Measurements from ENCODE around the gene RNH1.

Gene RNH1

GRCh38 chr11:489610-490185 is 17.3 kb downstream of the RNH1 start:
- Histone ChIP-seq H3K9me2 (replicated peaks; ENCODE audit: control insufficient read depth, low read length) (no peaks in the 10 kb centered on the region), H3K4me2 (ENCODE audit: low read length) (no peak overlapping the region), H3K9me3 (ENCODE audit: control insufficient read depth, insufficient read depth, low read length) (no peaks in the 10 kb centered on the region), H3K27me3 (ENCODE audit: control insufficient read depth, low read length) (no peaks in the 10 kb centered on the region), H3K27ac (ENCODE audit: low read depth, low read length) (no peak overlapping the region), H3K4me3 (ENCODE audit: low read length) (no peak overlapping the region), H4K20me1 (ENCODE audit: control insufficient read depth, insufficient read depth, low read depth, low read length) (no peaks in the 10 kb centered on the region), H3K4me1 (ENCODE audit: control insufficient read depth, low read length) (peaks cover 7% of the 10 kb centered on the region), H3K79me2 (ENCODE audit: control insufficient read depth, low read length) (no peaks in the 10 kb centered on the region), H3F3A (ENCODE audit: control insufficient read depth, insufficient read depth) (no peaks in the 10 kb centered on the region), H3K36me3 (ENCODE audit: control insufficient read depth, low read length) (peaks cover 8% of the 10 kb centered on the region)
- no peak for TF ChIP-seq CTCF (IDR thresholded peaks at IDR 0.05; ENCODE audit: low read depth, low read length, poor library complexity, severe bottlenecking)
- no peak for TF ChIP-seq EZH2phosphoT487 (IDR thresholded peaks at IDR 0.05; ENCODE audit: borderline replicate concordance, low read length)

- Histone ChIP-seq H3K79me2 (ENCODE audit: control insufficient read depth, low read length) (no peaks in the 10 kb centered on the region), H3K36me3 (ENCODE audit: control insufficient read depth, low read length) (peaks cover 3% of the 10 kb centered on the region), H3K9me3 (ENCODE audit: control insufficient read depth, insufficient read depth, low read length) (no peaks in the 10 kb centered on the region), H3K27me3 (ENCODE audit: control insufficient read depth, low read length) (no peaks in the 10 kb centered on the region), H3K27ac (ENCODE audit: low read depth, low read length) (no peak overlapping the region), H3F3A (ENCODE audit: control insufficient read depth, insufficient read depth) (no peaks in the 10 kb centered on the region), H3K4me2 (ENCODE audit: low read length) (no peak overlapping the region), H3K4me1 (ENCODE audit: control insufficient read depth, low read length) (peaks cover 7% of the 10 kb centered on the region), H4K20me1 (ENCODE audit: control insufficient read depth, insufficient read depth, low read depth, low read length) (no peaks in the 10 kb centered on the region), H3K4me3 (ENCODE audit: low read length) (no peak overlapping the region), H3K9me2 (replicated peaks; ENCODE audit: control insufficient read depth, low read length) (no peaks in the 10 kb centered on the region)
- TF ChIP-seq EZH2phosphoT487 (IDR thresholded peaks at IDR 0.05; ENCODE audit: borderline replicate concordance, low read length) (no peak), CTCF (IDR thresholded peaks at IDR 0.05; ENCODE audit: low read depth, low read length, poor library complexity, severe bottlenecking) (no peak)
These were observed 18.1 kb downstream of the RNH1 start for GRCh38 chr11:488992-489391.

GRCh38 chr11:488579-488978 is 18.5 kb downstream of the RNH1 start:
- no peaks in the 10 kb centered on the region for H3F3A ChIP-seq (ENCODE audit: control insufficient read depth, insufficient read depth)
- no peaks in the 10 kb centered on the region for H3K27me3 ChIP-seq (ENCODE audit: control insufficient read depth, low read length)
- H3K27ac ChIP-seq (ENCODE audit: low read depth, low read length) = no peak overlapping the region
- H3K9me2 ChIP-seq (replicated peaks; ENCODE audit: control insufficient read depth, low read length) = no peaks in the 10 kb centered on the region
- H3K4me1 ChIP-seq (ENCODE audit: control insufficient read depth, low read length) = peaks cover 7% of the 10 kb centered on the region
- no peaks in the 10 kb centered on the region; the same call in 1 of the 2 replicates for H3K79me2 ChIP-seq (ENCODE audit: control insufficient read depth, low read length)
- TF ChIP-seq CTCF (IDR thresholded peaks at IDR 0.05; ENCODE audit: low read depth, low read length, poor library complexity, severe bottlenecking) = no peak
- TF ChIP-seq EZH2phosphoT487 (IDR thresholded peaks at IDR 0.05; ENCODE audit: borderline replicate concordance, low read length) = no peak
- no peak overlapping the region for H3K4me2 ChIP-seq (ENCODE audit: low read length)
- H4K20me1 ChIP-seq (ENCODE audit: control insufficient read depth, insufficient read depth, low read depth, low read length) = no peaks in the 10 kb centered on the region
- H3K4me3 ChIP-seq (ENCODE audit: low read length) = no peak overlapping the region
- peaks cover 1% of the 10 kb centered on the region for H3K36me3 ChIP-seq (ENCODE audit: control insufficient read depth, low read length)
- no peaks in the 10 kb centered on the region for H3K9me3 ChIP-seq (ENCODE audit: control insufficient read depth, insufficient read depth, low read length)
